NOMO-1 treated with DMSO at 0.1 percent for 48 hours (cell line): Measurements from ENCODE around the gene ZFYVE16.
"Not testable (repeated sequence)": the region's sequence is repeated elsewhere in the genome, so short reads cannot be mapped to it uniquely, and the experiment has no call there.

Experiments used
- DNase-seq: peaks from one replicate; lab custom pipeline; 2025; ENCODE audit not compliant: unreplicated experiment; lab: John Stamatoyannopoulos, UW

ZFYVE16 gene

DNA sequence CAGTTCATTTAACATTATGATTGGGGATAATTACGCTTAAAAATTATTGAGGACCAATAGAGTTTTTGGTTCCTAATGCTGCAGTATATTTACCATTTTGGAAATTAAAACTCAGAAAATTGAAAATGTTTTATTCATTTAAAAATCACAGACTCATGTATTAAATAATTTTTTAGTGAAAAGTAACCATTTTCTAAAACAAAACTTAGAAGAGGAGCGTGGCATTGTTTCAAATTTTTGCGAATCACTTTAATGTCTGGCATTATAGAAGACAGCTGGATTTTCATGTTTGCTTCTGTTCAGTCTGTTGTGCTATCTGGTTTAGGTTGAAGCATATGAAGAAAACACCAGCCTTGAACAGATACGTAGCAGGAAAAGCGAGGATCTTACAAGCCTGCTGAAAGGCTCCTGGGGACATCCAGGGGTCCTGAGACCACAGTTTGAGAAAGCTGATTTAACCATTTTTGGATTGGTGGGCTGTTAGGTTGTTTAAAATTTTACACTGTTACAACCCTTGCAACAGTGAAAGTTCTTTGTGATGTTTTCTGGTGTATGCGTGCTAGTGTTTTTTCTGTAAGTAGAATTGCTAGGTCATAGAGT, 1.6 kb downstream of the ZFYVE16 start:
- no peak for DNase-seq

- DNase-seq: no peak
Measured at GRCh38 chr5:80411589-80412219, 3.8 kb downstream of the ZFYVE16 start.

DNA sequence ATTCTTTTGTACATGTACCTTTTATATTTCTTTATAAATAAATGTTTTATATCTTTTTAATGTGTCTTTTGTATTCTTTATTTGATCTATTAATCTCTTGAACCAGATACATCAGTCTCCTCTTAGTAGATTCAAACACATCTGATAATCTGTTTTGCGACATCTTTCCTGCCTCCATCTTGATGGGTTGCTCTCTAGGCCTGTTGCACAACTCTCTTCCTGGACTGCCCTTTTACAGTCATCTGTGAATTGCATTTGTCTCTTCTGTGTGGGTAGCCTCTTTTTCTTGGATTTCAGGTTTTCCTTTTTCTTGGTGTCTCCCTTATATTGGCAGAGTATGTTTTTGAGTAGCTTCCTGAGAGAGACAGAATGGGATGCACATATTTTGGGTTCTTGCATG, 6.2 kb downstream of the ZFYVE16 start:
- DNase-seq: peak; percentile 84

DNA sequence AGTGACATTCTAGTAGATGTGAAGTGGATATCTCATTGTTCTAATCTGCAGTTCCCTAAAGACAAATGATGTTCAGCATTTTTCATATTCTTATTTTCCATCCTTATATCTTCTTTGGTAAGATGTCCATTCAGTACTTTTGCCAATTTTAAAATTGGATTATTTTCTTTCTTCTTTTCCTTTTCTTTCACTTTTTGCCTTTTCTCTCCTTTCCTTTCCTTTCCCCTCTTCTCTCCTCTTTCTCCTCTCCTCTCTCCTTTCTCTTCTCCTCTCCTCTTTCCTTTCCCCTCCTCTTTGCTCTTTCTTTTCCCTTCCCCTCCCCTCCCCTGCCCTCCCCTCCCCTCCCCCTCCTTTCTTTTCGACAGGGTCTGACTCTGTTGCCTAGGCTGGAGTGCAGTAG, 10.1 kb downstream of the ZFYVE16 start:
- DNase-seq: no peak

DNA sequence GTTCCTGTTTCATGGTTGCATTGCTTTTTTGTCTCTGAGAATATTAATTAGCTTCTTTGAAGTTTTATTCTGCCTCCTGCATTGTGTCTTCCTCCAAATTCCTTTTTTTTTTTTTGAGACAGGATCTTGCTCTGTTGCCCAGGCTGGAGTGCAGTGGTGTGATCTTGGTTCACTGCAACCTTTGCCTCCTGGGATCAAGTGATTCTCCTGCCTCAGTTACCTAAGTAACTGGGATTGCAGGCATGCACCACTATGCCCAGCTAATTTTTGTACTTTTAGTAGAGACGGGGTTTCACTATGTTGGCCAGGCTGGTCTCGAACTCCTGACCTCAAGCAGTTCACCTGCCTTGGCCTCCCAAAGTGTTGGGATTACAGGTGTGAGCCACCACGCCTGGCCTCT, 16.5 kb downstream of the ZFYVE16 start:
- DNase-seq: not testable (repeated sequence)

GRCh38 chr5:80435476-80435875, 27.6 kb downstream of the ZFYVE16 start:
- DNase-seq: no peak

GRCh38 chr5:80437326-80437725, 29.5 kb downstream of the ZFYVE16 start:
- DNase-seq: peak; percentile 80

- no peak for DNase-seq
Measured at GRCh38 chr5:80438739-80439138, 30.9 kb downstream of the ZFYVE16 start.

DNA sequence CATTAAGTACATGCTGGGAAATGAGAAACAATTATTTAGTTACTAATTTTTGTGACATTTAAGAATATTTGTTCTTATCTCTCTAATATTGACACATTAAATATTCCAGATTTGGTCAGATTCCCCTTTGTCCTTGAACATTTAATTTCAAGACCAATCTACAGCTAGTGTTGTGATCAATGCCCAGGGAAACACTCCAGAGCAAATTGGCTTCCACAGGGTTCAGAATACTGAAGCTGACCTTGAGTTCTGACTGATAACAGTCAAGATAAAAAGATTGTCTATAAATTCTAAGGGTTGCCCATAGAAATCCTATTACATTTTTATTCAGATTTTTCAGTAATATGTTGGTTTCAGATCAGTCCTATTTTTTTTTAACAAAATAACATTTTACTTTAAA, 31.3 kb downstream of the ZFYVE16 start:
- no peak for DNase-seq

DNA sequence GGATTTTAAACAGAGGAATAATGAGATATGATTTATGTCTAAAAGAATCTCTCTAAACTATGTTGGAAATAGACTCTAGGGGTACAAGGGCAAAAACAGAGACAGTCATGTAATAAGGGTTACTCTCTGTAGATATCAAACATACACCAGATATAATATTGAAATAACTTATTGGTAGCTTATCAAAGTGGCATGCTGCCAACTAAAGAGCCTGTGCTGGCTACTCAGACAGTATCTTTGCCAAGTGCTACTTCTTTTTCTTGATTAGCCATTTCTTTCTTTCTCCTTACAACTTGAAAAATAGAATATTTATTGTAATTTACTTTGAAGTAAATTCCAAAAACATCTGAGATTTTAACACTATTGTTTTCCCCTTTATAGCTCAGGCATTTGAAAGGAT, 34.9 kb downstream of the ZFYVE16 start:
- no peak for DNase-seq

- peak; percentile 15 for DNase-seq
Measured at GRCh38 chr5:80453366-80453765, 45.5 kb downstream of the ZFYVE16 start.

DNA sequence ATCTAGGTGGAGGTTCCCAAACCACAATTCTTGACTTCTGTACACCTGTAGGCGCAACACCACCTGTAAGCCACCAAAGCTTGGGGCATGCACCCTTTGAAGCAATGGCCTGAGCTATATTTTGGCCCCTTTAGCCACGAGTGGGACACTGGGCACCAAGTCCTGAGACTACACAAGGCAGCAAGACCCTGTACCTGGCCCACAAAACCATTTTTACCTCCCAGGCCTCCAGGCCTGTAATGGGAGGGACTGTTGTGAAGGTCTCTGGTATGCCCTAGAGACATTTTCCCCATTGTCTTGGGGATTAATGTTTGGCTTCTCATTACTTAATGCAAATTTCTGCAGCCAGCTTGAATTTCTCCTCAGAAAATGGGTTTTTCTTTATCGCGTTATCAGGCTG, 55.4 kb downstream of the ZFYVE16 start:
- DNase-seq: no peak

DNA sequence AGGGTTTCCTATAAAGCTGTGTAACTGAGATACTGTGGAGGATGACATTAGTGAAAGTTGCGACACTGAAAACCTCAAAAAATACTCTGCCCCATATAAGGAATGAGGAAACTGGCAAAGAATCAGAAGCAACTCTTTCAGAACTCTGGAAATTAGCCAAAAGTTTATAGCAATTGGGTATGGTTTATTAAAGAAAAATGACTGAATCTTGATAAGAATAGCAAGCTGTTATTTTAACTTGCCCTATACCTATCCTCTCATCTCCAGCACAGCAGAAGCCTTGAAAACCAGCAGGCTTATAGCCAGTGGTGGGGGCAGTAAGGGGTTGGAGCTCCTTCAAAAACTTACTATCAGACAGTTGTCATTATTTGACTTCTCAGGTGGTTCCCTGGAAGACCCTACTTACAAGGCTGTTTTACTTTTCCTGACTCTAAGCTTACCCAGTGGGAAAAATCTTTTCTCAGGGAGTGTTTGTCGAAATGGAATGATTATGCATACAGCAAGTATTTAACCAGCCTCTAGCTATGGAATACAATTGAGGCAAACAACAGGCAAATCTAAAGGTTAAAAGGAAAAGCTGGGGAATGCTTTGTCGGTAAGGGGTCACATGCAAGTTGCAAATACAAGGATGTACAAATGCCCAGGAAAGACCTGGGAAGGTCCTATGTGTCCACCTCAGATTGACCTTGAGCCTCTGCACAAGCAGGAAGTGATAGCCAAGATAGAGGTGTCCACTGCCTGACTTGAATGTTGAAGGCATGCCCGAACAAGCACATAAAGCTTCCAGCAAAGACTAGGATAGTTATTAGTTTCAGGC, 59.0 kb downstream of the ZFYVE16 start:
- DNase-seq: peak; percentile 79

DNA sequence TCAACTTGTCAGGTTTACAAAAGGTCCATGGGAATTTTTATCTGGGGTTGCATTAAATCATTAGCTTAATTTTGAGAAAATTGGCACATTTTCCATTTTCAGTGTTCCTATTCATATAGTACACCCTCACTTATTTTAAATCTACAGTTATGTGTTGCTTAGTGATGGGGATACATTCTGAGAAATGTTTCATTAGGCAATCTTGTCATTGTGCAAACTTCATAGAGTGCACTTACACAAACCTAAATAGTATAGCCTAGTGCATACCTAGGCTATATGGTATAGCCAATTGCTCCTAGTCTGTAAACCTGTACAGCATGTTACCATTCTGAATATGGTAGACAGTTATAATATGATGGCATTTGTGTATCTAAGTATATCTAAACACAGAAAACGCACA, 60.3 kb downstream of the ZFYVE16 start:
- DNase-seq: no peak

DNA sequence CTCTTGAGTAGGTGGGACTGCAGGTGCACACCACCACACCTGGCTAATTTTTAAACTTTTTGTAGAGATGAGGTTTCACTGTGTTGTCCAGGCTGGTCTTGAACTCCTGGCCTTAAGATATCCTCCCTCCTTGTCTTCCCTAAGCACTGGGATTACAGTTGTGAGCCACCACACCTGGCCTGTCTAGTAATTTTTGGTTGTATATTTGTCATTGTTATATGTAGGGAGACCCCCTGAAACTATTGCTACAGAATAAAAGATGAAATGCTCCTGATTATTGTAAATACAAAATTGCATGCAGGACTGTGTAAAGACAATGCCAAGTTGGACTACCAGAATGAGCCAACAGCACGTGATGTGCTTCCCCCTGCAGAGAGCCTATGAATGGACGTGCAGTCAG, 62.8 kb downstream of the ZFYVE16 start:
- not testable (repeated sequence) for DNase-seq

GRCh38 chr5:80474929-80475328, 67.1 kb downstream of the ZFYVE16 start:
- DNase-seq: no peak

DNA sequence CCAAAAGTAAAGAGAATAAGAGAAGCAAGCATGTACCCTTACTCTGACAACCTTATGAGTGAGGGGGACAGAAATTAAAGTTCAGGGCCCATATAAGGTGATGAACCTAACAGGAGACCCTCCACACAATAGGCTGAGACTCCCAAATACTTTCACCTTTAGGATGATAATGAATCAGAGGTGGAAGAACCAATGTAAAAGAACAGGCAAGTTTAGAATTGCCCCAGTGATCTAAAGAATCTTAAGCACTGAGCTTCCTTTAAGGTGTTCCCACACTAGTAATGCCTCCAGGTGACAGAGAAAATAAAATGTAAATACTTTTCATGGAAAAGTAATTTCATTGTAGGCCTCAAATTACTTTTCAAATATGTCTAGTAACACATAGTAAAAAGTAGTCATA, 71.8 kb downstream of the ZFYVE16 start:
- DNase-seq: no peak

DNA sequence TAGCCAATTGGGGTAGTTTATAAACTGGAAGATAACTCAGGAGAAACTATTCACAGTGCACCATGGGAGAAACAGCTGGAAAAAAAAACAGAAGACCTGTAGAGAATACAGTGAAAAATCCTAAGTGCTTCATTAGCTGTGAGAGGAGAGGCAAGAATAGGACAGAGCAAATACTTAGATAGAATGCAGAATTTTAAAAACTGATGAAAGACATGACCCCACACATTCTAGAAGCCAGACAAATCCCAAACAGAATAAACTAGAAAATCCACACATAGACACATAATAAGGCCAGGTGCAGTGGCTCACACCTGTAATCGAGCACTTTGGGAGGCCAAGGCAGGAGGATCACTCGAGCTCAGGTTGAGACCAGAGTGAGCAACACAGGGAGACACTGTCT, 72.5 kb downstream of the ZFYVE16 start:
- DNase-seq: no peak

DNA sequence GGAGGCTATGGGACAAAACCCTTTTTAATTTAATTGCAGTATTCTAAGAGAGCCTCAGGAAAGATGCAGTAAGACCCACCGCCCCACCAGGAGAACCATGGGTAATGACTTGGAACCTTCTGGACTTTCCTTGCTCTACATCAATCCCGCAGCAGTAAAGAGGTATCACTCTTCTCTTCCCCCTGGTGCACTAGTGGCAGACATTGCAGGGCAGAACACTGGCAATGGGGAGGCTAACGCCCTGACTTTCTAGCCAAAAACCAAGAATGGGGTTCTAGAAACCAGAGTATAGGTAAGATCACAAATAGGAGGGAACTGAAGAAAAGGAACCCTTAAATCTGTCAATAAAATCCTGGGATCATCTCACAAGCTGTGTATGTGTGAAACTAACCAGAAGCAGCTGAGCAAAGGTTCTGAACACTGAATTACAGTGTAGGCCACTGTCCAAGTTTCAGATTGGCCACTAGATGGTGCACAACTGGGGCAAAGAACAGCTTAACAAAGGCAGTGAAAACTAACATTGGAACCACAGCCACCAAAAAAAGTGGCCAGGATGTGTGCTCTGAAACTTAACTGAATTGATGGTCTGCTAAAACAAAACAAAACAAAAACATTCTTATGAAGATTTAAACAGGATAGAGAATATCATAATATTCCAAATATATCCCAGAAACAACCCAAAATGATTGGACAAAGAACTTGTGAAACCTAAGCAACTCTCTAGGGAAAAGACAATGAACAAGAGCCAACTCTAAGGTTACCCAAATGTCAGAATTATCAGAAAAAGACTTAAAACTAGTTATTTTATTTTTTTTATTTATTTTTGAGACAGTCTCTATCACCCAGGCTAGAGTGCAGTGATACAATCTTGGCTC, 73.4 kb downstream of the ZFYVE16 start:
- DNase-seq: peak; percentile 62

DNA sequence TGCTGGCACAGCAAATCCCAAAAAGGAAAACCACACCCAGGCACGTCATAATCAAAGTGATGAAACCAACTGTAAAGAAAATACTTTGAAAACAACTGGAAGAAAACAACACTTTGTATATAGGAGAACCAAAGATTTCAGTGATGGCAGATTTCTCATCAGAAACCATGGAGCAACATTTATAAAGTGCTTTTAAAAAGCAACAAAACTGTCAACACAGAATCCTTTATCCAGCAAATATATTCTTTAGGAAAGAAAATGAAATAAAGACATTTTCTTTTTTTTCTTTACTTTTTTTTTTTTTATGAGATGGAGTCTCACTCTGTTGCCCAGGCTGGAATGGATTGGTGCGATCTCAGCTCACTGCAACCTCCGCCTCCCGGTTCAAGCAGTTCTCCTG, 74.7 kb downstream of the ZFYVE16 start:
- no peak for DNase-seq

- no peak for DNase-seq
Measured at GRCh38 chr5:80483636-80484232, 75.9 kb downstream of the ZFYVE16 start.
